Measurements from ENCODE around the gene MAP2K5.

Gene MAP2K5

DNA sequence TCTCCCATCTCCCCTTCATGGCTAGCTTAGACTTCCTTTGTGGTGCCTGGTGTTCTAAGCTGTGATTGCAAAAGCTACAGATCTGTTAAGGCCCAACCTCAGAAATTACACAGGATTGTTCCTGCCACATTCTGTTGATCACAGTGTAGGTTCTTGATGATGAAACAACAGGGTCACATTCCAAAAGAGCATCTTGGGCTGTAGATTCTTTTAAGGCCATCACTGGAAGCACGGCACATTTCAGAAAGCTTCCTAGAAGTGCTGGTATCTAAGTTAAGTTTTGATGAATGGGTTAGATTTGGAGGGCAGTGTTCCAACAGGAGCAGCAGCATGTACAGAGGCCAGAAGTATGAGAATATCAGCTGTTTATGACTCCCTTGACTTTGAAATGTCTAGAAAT is 175.3 kb downstream of the MAP2K5 start:
- no peaks in the 10 kb centered on the region for H3K9me3 ChIP-seq (ENCODE audit: severe bottlenecking)
- H3K27ac ChIP-seq: no peak overlapping the region
- DNase-seq: no peak
- no peaks in the 10 kb centered on the region for H3K36me3 ChIP-seq
- TF ChIP-seq, protein P1, sequence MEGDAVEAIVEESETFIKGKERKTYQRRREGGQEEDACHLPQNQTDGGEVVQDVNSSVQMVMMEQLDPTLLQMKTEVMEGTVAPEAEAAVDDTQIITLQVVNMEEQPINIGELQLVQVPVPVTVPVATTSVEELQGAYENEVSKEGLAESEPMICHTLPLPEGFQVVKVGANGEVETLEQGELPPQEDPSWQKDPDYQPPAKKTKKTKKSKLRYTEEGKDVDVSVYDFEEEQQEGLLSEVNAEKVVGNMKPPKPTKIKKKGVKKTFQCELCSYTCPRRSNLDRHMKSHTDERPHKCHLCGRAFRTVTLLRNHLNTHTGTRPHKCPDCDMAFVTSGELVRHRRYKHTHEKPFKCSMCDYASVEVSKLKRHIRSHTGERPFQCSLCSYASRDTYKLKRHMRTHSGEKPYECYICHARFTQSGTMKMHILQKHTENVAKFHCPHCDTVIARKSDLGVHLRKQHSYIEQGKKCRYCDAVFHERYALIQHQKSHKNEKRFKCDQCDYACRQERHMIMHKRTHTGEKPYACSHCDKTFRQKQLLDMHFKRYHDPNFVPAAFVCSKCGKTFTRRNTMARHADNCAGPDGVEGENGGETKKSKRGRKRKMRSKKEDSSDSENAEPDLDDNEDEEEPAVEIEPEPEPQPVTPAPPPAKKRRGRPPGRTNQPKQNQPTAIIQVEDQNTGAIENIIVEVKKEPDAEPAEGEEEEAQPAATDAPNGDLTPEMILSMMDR (IDR thresholded peaks at IDR 0.05; ENCODE audit: low read depth, low read length): no peak
- no peak overlapping the region for H3K4me3 ChIP-seq (ENCODE audit: low read depth, low read length)
- H3K27me3 ChIP-seq (ENCODE audit: insufficient read depth, low read depth, severe bottlenecking): no peaks in the 10 kb centered on the region

DNA sequence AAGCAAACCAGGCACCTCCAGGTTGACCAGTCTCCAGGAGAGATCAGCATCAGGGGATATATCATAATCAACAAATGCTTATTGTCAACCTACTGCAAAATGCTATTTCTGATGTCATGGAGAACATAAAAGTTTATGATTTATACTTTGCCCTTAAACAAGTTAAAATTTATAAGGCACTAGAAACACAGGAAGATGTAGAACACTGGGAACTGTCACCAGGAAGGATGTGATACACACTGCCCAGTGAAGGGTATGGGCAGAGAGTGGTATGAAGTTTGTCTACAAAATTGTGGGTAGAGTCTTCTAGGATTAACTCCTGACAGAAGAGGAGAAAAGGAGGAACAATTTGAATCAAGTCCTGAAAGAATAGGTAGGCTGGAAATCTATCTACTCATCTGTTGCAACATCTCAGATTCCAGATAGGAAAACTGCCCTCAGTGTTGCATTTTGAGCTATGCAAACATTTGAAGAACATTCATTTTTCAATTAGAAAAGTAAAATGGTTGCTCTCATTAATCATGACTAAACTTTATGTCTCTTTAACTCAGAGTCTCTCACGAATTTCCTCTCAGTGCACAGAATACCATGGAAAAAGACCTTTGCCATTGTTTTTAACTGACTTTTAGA is 176.9 kb downstream of the MAP2K5 start:
- H3K27me3 ChIP-seq (ENCODE audit: insufficient read depth, low read depth, severe bottlenecking): no peaks in the 10 kb centered on the region
- no peak overlapping the region for H3K27ac ChIP-seq
- H3K4me3 ChIP-seq (ENCODE audit: low read depth, low read length): no peak overlapping the region
- DNase-seq: no peak
- H3K9me3 ChIP-seq (ENCODE audit: severe bottlenecking): no peaks in the 10 kb centered on the region
- TF ChIP-seq, protein P1 (IDR thresholded peaks at IDR 0.05; ENCODE audit: low read depth, low read length): no peak
- no peaks in the 10 kb centered on the region for H3K36me3 ChIP-seq

DNA sequence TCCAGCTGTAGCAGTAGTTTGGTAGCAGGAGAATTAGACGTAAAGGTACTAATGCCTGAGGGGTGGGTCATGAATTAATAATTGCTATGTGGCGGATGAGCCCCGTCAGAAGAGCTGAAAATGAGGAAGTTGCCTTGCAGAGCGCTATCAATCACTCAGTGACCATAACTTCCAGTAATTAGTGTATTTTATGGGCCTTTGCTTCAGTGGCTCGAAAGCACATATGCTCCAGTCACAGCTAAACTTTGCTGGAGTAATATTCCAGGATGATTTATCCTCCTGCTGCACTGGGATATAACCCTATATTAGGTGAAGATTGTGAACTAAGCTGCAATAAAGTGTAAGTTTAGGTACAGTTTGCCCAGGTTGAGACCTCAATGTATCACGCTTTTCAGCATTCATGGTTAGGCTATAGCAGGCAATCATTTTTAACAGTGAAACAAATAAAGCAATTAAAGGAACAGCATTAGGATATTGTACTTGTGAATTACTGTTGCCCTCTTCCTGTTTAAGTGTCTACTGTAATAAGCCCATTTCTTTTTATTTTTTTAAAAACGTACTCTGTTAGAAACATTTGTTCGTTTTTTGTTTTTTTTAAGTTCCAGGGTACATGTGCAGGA is 178.2 kb downstream of the MAP2K5 start:
- no peak overlapping the region for H3K4me3 ChIP-seq (ENCODE audit: low read depth, low read length)
- no peak for DNase-seq
- H3K9me3 ChIP-seq (ENCODE audit: severe bottlenecking): no peaks in the 10 kb centered on the region
- no peaks in the 10 kb centered on the region for H3K27me3 ChIP-seq (ENCODE audit: insufficient read depth, low read depth, severe bottlenecking)
- H3K36me3 ChIP-seq: no peaks in the 10 kb centered on the region
- TF ChIP-seq, protein P1 (IDR thresholded peaks at IDR 0.05; ENCODE audit: low read depth, low read length): no peak
- no peak overlapping the region for H3K27ac ChIP-seq

DNA sequence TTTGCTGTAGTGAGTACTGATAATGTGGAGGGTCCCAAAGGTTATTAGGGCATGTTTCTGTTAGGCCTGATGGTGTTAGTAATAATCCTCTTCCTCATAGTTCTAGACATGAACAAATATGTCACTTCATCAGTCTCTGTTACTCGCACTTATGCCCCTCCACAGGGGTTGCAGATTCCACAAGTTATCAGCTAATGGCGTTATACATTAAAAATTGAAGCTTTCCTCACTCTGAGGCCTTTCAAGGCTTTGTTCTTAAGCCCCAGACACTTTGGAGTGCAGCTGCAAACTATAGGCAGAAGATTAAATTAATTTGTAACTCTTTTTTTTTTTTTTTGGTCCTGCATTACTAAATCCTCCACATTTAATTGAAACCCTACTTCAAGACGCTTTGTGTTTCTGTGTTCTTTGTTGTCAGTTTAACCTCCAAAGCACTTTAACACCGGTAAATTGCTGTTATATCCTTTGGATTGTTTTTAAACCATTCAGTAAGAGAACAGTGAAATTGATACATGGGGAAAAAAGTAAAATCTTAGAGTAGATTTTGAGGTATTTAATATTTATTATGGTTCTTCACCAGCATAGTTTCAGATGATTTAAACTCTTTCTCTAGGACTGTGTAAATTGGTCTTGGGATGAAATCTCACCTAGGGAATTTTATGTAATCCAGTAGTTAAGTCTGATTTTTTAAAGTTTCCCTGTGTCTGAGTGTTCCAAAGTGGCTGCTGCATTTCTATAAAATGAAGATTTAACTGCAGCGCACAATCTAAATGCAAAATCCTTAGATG is 179.7 kb downstream of the MAP2K5 start:
- Histone ChIP-seq H3K36me3 (no peaks in the 10 kb centered on the region), H3K9me3 (ENCODE audit: severe bottlenecking) (no peaks in the 10 kb centered on the region), H3K4me3 (ENCODE audit: low read depth, low read length) (no peak overlapping the region), H3K27ac (no peak overlapping the region), H3K27me3 (ENCODE audit: insufficient read depth, low read depth, severe bottlenecking) (no peaks in the 10 kb centered on the region)
- no peak for DNase-seq
- TF ChIP-seq, protein P1 (IDR thresholded peaks at IDR 0.05; ENCODE audit: low read depth, low read length): no peak

DNA sequence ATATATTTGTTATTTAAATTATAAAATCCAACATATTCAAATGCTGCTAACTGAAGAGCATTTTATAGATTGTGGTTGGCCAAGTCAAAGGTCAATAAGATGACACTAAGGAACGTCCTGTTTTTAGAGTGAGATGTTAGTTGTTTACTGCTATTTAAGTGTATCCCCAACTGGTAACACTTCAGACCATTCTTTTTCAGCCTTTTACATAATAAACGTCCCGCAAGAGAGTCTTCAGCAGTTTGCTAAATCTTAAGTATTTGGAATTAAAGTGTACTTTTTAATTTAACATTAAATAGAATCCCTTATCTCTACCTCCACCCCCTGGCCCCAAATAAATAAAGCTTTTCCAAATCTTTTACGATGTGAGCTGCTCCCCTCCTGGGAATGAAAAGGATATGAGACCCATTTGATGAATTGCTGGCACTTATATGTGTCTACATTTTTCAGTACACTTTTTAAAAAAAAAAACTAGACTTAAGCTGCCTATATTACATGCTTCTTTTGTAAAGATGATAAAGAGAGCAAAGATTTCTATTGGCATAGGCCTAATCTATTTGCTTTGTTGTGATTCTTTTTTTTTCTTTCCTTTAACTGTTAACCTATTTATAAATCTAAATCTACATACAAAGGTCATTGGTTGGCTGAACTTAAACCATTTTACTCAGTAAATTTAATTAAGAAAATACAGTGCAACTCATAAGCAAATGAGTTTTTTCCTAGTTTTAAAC is 181.0 kb downstream of the MAP2K5 start:
- Histone ChIP-seq H3K9me3 (ENCODE audit: severe bottlenecking) (no peaks in the 10 kb centered on the region), H3K27me3 (ENCODE audit: insufficient read depth, low read depth, severe bottlenecking) (no peaks in the 10 kb centered on the region), H3K4me3 (ENCODE audit: low read depth, low read length) (no peak overlapping the region), H3K27ac (no peak overlapping the region), H3K36me3 (no peaks in the 10 kb centered on the region)
- TF ChIP-seq, protein P1 (IDR thresholded peaks at IDR 0.05; ENCODE audit: low read depth, low read length): no peak
- no peak for DNase-seq
